Activated T-cell treated with anti-CD3 and anti-CD28 coated beads for 24 hours (primary cell): ENCODE results near the gene TFAP2A.

Experiments used
- DNase-seq: peaks from one replicate; pipeline ENCODE4 v3.0.0-alpha.2; 2020; ENCODE audit warnings: low read depth

TFAP2A gene

DNA sequence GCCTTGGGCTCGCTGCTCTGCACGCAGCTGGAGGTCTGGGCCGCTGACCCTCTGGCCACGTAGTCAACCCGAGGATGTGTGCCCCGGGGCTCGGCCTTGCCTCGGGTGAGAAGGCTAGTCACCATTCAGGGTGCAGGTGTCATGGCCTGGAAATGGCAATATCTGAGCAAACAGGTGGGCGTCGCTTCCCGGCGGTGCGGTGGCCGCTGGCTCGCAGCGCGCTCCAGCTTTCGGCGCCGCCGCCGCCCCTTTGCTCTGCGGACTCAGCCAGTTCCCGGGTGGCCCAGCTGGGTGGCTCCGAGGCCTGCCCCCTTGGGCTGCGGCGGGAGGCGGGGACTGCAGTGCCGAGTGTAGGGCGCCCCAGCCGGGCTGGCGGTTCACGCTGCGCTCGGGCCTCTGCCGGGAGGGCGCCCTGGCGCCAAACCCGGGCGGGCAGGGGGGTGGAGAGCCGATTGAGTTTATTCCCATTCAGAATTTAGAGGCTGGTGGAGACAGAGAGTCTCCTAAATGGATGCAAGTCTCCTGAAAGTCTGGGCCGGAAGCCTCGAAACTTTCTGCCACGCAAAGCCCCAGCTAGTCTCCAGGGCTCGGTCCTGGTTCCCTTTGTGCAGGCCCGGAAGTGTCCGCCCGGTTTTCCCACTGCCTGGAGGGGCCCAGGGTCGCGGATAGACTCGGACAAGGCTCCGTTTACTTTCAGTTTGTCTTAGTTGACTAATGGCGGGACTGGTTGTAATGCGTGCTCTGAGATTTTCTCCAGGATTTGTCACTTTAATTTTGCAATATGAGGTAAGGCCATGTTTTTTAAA lies 11.3 kb upstream of the TFAP2A start:
- no peak for DNase-seq

GRCh38 chr6:10425176-10425974 lies 10.5 kb upstream of the TFAP2A start:
- DNase-seq: no peak

GRCh38 chr6:10424040-10424439 lies 9.2 kb upstream of the TFAP2A start:
- DNase-seq: no peak

- no peak for DNase-seq
Measured at GRCh38 chr6:10422737-10423034, 7.8 kb upstream of the TFAP2A start.

DNA sequence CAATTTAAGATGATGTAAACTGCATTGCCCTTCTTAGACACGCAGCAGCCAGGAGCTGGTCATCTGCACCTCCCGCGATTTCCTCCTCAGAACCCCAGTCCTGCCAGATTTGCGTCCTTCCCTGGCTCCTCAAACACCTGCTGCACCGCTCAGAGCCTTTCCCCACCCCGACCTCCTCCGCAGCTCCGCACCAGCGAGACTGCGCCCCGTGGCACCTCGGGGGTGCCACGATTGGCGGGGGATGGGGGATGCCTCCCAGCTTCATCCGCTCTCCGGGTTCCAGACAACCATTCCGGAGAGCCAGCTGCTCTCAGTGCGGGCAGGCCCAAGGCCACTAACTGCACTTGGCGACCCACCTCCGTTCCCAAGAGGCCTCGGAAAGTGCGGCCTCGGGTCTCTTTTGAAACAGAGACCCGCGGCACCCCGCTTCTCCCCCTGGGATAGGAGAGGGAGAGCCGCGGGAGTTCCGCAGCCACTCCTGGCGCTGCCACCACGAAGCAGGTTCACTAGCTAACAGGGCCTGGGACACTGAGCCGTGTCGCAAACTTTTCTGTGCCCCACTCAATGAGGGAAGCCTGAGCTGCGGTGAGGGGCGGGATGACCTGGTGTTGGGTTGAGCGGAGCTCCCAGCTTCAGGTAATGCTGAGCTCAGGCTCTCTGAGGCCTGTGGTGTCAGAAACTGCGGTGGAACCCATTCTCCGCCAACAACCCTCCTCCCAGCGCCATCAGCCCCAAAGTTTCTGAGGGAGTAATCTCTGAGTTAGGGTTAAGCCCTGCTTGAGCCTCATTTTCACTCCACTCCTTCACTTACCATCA lies 7.3 kb upstream of the TFAP2A start:
- no peak for DNase-seq

GRCh38 chr6:10421158-10421920 lies 6.5 kb upstream of the TFAP2A start:
- no peak for DNase-seq

- no peak for DNase-seq
Measured at GRCh38 chr6:10420546-10421157, 5.8 kb upstream of the TFAP2A start.

- DNase-seq: no peak
Measured at GRCh38 chr6:10419749-10420545, 5.1 kb upstream of the TFAP2A start.

- no peak for DNase-seq
Measured at GRCh38 chr6:10418862-10419748, 4.2 kb upstream of the TFAP2A start.

- DNase-seq: no peak
Measured at GRCh38 chr6:10418361-10418861, 3.5 kb upstream of the TFAP2A start.

- no peak for DNase-seq
Measured at GRCh38 chr6:10417681-10418104, 2.8 kb upstream of the TFAP2A start.

- no peak for DNase-seq
Measured at GRCh38 chr6:10416863-10417641, 2.2 kb upstream of the TFAP2A start.

DNA sequence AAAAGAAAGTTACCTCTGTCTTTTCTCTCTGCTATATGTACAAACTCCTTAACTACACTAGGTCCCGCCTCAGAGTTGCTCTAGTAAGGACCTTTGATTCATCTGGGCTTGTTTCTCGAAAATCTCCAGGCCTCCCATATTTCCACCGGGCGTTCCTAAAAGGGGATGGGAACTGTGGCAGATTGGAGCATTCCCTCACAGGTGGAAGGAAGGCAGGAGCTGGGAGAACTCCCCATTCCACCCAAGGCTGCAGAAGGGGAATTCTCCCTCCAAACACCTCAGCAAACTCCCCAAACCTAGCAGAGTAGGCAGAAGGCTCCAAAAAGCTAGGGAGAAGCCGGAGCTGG lies 1.6 kb upstream of the TFAP2A start:
- no peak for DNase-seq

DNA sequence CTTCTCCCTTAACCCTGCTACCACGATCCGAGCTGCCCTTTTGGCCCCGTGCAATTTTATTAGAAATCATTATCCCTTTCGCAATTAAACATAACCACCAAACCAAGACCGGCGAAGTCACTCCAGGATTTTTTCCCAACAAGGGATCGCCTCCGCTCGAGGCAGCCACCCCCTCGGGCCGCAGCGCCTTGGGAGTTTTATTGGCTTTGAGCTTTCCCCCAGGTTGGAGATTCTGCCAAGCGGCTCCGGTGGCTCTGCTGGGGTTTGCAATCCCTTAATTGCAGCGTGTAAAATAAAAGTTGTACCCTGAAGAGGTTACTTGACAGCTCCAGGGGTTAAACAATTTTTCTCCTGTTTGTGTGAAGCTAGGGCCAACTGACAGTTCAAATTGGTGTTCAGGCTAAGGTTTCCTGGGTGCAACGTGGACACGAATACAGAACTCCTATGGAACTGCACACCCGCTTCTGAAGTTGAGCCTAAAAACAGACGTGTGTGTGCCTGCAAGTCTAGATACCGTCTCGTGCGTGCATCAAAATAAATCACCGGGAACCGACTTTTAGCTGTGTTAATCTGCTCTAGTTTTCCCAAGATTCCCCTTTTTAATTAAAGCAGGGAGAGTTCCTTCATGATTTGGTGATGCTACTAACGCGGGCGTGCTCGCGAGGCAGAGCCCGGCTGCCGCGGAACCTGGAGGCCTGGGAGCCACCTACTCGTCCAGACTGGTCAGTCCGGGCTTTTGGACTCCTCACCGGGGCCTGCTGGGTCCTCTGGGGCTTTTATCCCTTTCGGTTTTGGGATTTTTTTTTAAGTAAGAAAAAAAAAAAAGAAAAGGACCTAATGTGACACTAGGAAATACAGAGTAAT lies 975 bp upstream of the TFAP2A start:
- no peak for DNase-seq

- DNase-seq: no peak
Measured at GRCh38 chr6:10413850-10414738, 780 bp downstream of the TFAP2A start.

DNA sequence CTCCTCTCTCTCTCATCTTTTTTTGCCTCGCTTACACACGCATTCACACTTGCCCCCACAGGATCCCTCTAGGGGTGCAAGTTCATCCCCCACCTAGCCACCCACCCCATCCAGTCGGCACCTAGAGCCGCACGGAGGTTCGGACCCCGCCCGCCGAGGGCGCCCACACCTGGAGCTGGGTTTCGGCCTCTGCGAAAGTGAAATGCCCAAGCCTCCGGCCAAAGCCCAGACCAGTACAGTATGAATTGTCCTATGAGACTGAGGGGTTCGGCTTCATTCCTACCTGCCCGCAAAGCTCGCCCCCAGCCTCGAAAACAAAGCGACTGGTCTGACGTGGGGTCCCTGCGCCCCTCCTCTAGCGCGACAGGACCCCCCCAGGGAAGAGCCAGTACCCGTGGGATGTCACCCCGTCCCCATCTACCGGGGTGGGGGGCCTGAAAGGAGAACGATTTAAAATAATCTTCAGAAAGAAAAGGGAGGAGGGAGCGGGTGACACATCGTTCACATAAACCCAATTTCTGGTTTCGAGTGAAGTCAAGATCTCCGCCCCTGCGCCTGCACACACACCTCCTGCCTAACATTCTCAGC lies 1.5 kb downstream of the TFAP2A start:
- DNase-seq: no peak
